Mammary epithelial cell (primary cell): ENCODE data around the gene CNTNAP2.

ENCODE experiments used
- EZH2 ChIP-seq: IDR thresholded peaks from 2 replicates; pipeline ENCODE4 v1.6.1; 2012; ENCODE audit warnings: low read length, inconsistent platforms, borderline replicate concordance
- TF ChIP-seq, protein P1 (sequence below), 2 donors: IDR thresholded peaks in 1 of 2; conservative IDR thresholded peaks in 1 of 2; 2 replicates each; pipeline ENCODE4 v1.5.1; 2011 to 2012; ENCODE audit warnings: inconsistent platforms in 2 of 2, low read length in 2 of 2, mild to moderate bottlenecking in 2 of 2, control low read depth in 1 of 2, low read depth in 1 of 2; ENCODE audit not compliant: insufficient read depth in 1 of 2; ENCODE audit errors: extremely low read depth in 1 of 2

GRCh38 chr7:148318838-148319237, 2202.2 kb downstream of the CNTNAP2 start:
- TF ChIP-seq, protein P1, sequence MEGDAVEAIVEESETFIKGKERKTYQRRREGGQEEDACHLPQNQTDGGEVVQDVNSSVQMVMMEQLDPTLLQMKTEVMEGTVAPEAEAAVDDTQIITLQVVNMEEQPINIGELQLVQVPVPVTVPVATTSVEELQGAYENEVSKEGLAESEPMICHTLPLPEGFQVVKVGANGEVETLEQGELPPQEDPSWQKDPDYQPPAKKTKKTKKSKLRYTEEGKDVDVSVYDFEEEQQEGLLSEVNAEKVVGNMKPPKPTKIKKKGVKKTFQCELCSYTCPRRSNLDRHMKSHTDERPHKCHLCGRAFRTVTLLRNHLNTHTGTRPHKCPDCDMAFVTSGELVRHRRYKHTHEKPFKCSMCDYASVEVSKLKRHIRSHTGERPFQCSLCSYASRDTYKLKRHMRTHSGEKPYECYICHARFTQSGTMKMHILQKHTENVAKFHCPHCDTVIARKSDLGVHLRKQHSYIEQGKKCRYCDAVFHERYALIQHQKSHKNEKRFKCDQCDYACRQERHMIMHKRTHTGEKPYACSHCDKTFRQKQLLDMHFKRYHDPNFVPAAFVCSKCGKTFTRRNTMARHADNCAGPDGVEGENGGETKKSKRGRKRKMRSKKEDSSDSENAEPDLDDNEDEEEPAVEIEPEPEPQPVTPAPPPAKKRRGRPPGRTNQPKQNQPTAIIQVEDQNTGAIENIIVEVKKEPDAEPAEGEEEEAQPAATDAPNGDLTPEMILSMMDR (conservative IDR thresholded peaks at IDR 0.05 in 1 of 2, IDR thresholded peaks at IDR 0.05 in 1 of 2; ENCODE audit: extremely low read depth in 1 of 2, insufficient read depth in 1 of 2, low read depth in 1 of 2, low read length in 2 of 2): no peak
- no peak for TF ChIP-seq EZH2
